Thymus (tissue), 11 donors: ENCODE data around the gene KLF13. TPM values are rescaled to one million over a fixed set of nuclear protein-coding genes. Genes with fewer than 3 reads are reported as not detected.

Source experiments
- DNase-seq, 9 donors: peaks; one replicate each; pipeline ENCODE4 v3.0.0-alpha.2; 2013; ENCODE audit warnings: low spot score in 9 of 9, low read depth in 6 of 9, missing footprints in 1 of 9
- H3K27ac ChIP-seq, 2 donors: one replicate each; pipeline ENCODE4 v1.5.1; 2013; ENCODE audit warnings: control low read depth in 1 of 2, low read depth in 1 of 2, low read length in 1 of 2, mild to moderate bottlenecking in 1 of 2, moderate library complexity in 1 of 2
- H3K27me3 ChIP-seq, 2 donors: one replicate each; pipeline ENCODE4 v1.5.1; 2013; ENCODE audit warnings: low read length in 1 of 2; ENCODE audit not compliant: control insufficient read depth in 2 of 2, insufficient read depth in 1 of 2
- H3K36me3 ChIP-seq, 2 donors: one replicate each; pipeline ENCODE4 v1.5.1; 2013; ENCODE audit warnings: low read length in 1 of 2, mild to moderate bottlenecking in 1 of 2, moderate library complexity in 1 of 2; ENCODE audit not compliant: control insufficient read depth in 2 of 2, insufficient read depth in 2 of 2
- H3K4me1 ChIP-seq, 2 donors: one replicate each; pipeline ENCODE4 v1.5.1; 2013; ENCODE audit warnings: low read length in 2 of 2; ENCODE audit not compliant: control insufficient read depth in 2 of 2, insufficient read depth in 2 of 2
- H3K4me3 ChIP-seq, 2 donors: one replicate each; pipeline ENCODE4 v1.5.1; 2013; ENCODE audit warnings: low read length in 2 of 2, control low read depth in 1 of 2, mild to moderate bottlenecking in 1 of 2
- H3K9me3 ChIP-seq, 2 donors: one replicate each; pipeline ENCODE4 v1.5.1; 2013; ENCODE audit warnings: low read length in 1 of 2, mild to moderate bottlenecking in 1 of 2; ENCODE audit not compliant: control insufficient read depth in 2 of 2, insufficient read depth in 1 of 2
- WGBS: extraction: QIAGEN DNeasy Blood & Tissue Kit; methylation state at CpG from one replicate; pipeline ENCODE4 v1.1.7; 2013; 5-methylcytosine and 5-hydroxymethylcytosine counted together
- polyA plus RNA-seq: library from polyadenylated mRNA; stranded (reverse); fragments of 200-250 nt; gene quantifications from one replicate; pipeline ENCODE4 v1.2.3, GENCODE V29; 2013
- total RNA-seq: library from RNA; stranded (reverse); fragments of 120-200 nt; gene quantifications from one replicate; pipeline ENCODE4 v1.2.4, GENCODE V29; 2013
- donor health status: healthy.

KLF13 gene
- total and polyA plus RNA-seq, 2 donors = 107 to 158 TPM

- no peak for DNase-seq
- peak overlapping the region; percentile 37 to 44 for H3K4me3 ChIP-seq
- no peaks in the 10 kb centered on the region for H3K27me3 ChIP-seq
- H3K9me3 ChIP-seq = no peaks in the 10 kb centered on the region
- WGBS = 92% methylated on average over 8 of the region's 8 CpGs
- peak overlapping the region; percentile 98 to 99 for H3K27ac ChIP-seq
- H3K36me3 ChIP-seq = peaks cover 25 to 43% of the 10 kb centered on the region in 2 donors
- H3K4me1 ChIP-seq = peaks cover 88 to 99% of the 10 kb centered on the region in 2 donors
Observed at GRCh38 chr15:31358957-31359701, 32.5 kb downstream of the KLF13 start.

GRCh38 chr15:31359702-31360111, 33.1 kb downstream of the KLF13 start:
- H3K27ac ChIP-seq = peak overlapping the region; percentile 98 to 99
- peaks cover 27 to 45% of the 10 kb centered on the region in 2 donors for H3K36me3 ChIP-seq
- H3K9me3 ChIP-seq = no peaks in the 10 kb centered on the region
- H3K4me1 ChIP-seq = peaks cover 88 to 99% of the 10 kb centered on the region in 2 donors
- WGBS = 40% methylated on average over 7 of the region's 7 CpGs
- peak overlapping the region; percentile 37 to 44 for H3K4me3 ChIP-seq
- DNase-seq = peak in 1 of 9 donors; percentile 66
- H3K27me3 ChIP-seq = no peaks in the 10 kb centered on the region

- Histone ChIP-seq H3K27me3 (no peaks in the 10 kb centered on the region), H3K36me3 (peaks cover 26 to 45% of the 10 kb centered on the region in 2 donors), H3K9me3 (no peaks in the 10 kb centered on the region), H3K27ac (peak overlapping the region; percentile 98 to 99), H3K4me3 (peak overlapping the region; percentile 37 to 44), H3K4me1 (peaks cover 88 to 99% of the 10 kb centered on the region in 2 donors)
- WGBS = 87% methylated on average over 8 of the region's 8 CpGs
- DNase-seq = no peak
Observed at GRCh38 chr15:31360158-31360561, 33.5 kb downstream of the KLF13 start.

GRCh38 chr15:31360843-31361763, 34.5 kb downstream of the KLF13 start:
- H3K4me1 ChIP-seq = peaks cover 81 to 99% of the 10 kb centered on the region in 2 donors

GRCh38 chr15:31361764-31362515, 35.3 kb downstream of the KLF13 start:
- DNase-seq = no peak
- Histone ChIP-seq H3K4me3 (peak overlapping the region; percentile 26 to 41), H3K27ac (peak overlapping the region; percentile 98 to 99), H3K4me1 (peaks cover 85 to 99% of the 10 kb centered on the region in 2 donors), H3K27me3 (no peaks in the 10 kb centered on the region), H3K9me3 (no peaks in the 10 kb centered on the region), H3K36me3 (peaks cover 20 to 45% of the 10 kb centered on the region in 2 donors)
- WGBS = 47% methylated on average over 6 of the region's 6 CpGs

More at GRCh38 chr15:31360843-31361763, 34.5 kb downstream of the KLF13 start:
- Histone ChIP-seq H3K4me3 (peak overlapping the region; percentile 37 to 44), H3K36me3 (peaks cover 20 to 42% of the 10 kb centered on the region in 2 donors), H3K9me3 (no peaks in the 10 kb centered on the region), H3K27ac (peak overlapping the region; percentile 98 to 99), H3K27me3 (no peaks in the 10 kb centered on the region)
- WGBS = 17% methylated on average over 17 of the region's 17 CpGs
- peak; percentile 92 to 99 (median 96) for DNase-seq

GRCh38 chr15:31362886-31363285, 36.3 kb downstream of the KLF13 start:
- Histone ChIP-seq H3K27ac (peak overlapping the region; percentile 98 to 99), H3K4me3 (peak overlapping the region; percentile 26 to 41), H3K4me1 (peaks cover 84 to 99% of the 10 kb centered on the region in 2 donors), H3K36me3 (peaks cover 20 to 45% of the 10 kb centered on the region in 2 donors), H3K27me3 (no peaks in the 10 kb centered on the region), H3K9me3 (no peaks in the 10 kb centered on the region)
- WGBS = 80% methylated on average over 5 of the region's 5 CpGs
- DNase-seq = no peak

GRCh38 chr15:31364301-31365031, 37.8 kb downstream of the KLF13 start:
- peaks cover 0 to 1% of the 10 kb centered on the region in 2 donors for H3K9me3 ChIP-seq
- H3K36me3 ChIP-seq = peaks cover 17 to 36% of the 10 kb centered on the region in 2 donors
- peak overlapping the region; percentile 31 to 57 for H3K4me3 ChIP-seq
- 63% methylated on average over 10 of the region's 10 CpGs for WGBS
- peaks cover 78 to 92% of the 10 kb centered on the region in 2 donors for H3K4me1 ChIP-seq
- DNase-seq = peak in 1 of 9 donors; percentile 60
- no peaks in the 10 kb centered on the region for H3K27me3 ChIP-seq
- peak overlapping the region; percentile 83 to 99 for H3K27ac ChIP-seq

GRCh38 chr15:31365032-31365654, 38.5 kb downstream of the KLF13 start:
- Histone ChIP-seq H3K4me1 (peaks cover 76 to 92% of the 10 kb centered on the region in 2 donors), H3K9me3 (peaks cover 0 to 2% of the 10 kb centered on the region in 2 donors), H3K27ac (peak overlapping the region; percentile 83 to 99), H3K27me3 (no peaks in the 10 kb centered on the region), H3K36me3 (peaks cover 16 to 30% of the 10 kb centered on the region in 2 donors), H3K4me3 (peak overlapping the region; percentile 31 to 57)
- 67% methylated on average over 10 of the region's 10 CpGs for WGBS
- no peak for DNase-seq
